ENCODE data around the gene KCNQ5.

KCNQ5 gene

GRCh38 chr6:73050706-73051105 is 428.8 kb downstream of the KCNQ5 start:
- DNase-seq (ENCODE audit: low read depth in 3 of 3): no peak

DNA sequence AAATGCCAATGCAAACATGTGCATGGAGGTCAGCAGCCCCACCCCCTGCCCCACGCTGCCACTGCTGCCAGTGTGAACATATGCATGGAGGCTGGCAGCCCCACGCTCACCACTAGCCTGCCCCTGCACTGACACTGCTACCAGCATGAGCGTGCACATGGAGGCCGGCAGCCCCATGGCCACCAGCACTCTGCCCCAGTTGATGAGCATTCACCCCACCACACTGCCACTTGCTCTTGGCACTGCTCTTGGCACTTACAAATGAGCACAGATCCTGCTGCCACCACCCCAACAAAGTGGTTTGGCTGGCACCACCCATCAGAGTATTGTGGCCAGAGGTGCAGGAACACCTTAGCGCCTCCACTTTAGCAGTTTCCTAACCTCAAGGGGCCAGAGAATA is 429.3 kb downstream of the KCNQ5 start:
- no peak for DNase-seq (ENCODE audit: low read depth in 3 of 3)

GRCh38 chr6:73054958-73055357 is 433.1 kb downstream of the KCNQ5 start:
- DNase-seq (ENCODE audit: low read depth in 3 of 3): no peak

GRCh38 chr6:73058736-73059135 is 436.9 kb downstream of the KCNQ5 start:
- no peak for DNase-seq (ENCODE audit: low read depth in 3 of 3)

DNA sequence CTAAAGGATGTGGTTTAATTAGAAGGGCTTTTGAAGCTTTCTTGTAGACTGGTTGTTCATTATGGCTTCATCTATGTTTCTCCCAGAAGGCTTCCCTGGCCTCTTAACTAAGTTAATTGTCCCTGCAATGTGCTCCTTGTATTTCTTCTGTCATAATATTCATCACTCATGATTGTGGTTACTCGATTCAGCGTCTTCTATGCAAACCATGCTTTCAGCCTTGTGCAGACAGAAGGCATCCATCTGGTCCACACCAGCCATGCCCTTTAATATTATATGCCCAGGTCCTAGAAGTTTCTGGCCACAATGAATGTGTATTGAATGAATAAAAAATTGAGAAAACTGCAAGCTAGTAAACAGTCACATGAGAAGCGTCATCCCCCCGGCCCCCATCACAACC is 440.3 kb downstream of the KCNQ5 start:
- DNase-seq (ENCODE audit: low read depth in 3 of 3): no peak

DNA sequence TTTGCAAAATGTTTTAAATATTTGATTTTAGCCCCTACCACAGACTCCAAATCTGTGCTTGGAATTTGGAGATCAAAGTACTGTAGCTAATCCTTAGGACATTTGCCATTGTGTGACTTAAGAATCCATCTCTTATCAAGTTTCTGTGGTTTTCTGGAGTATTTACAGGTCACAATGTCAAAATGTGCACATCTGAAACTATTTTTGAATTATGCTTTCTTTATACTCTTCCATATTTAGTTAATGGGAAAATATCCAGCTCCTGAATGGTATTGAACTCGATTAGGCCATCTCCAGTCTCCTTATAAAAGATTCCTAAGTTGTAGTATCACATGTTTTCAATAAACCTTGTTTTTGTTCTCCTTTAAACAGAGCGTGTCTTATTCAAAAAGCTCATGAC is 441.0 kb downstream of the KCNQ5 start:
- DNase-seq (ENCODE audit: low read depth in 3 of 3): no peak

DNA sequence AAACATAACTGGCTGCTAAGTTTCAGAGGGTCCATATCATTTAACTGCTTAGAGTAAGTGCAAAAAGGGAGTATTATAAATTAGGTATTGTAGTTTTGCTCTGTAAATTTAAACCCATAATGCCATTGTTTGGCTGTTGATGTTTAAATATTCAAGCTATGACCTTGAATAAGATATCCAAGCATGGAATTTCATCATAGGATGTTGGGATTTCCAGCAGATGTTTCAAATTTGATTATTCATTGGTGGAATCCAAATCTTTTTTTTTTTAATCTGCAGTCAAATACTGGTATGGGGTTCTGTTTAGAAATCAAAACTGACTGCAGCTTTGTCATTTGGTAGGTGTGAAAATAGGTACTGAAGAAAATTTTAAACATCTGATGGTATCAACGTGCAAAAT is 442.4 kb downstream of the KCNQ5 start:
- DNase-seq (ENCODE audit: low read depth in 3 of 3): no peak

DNA sequence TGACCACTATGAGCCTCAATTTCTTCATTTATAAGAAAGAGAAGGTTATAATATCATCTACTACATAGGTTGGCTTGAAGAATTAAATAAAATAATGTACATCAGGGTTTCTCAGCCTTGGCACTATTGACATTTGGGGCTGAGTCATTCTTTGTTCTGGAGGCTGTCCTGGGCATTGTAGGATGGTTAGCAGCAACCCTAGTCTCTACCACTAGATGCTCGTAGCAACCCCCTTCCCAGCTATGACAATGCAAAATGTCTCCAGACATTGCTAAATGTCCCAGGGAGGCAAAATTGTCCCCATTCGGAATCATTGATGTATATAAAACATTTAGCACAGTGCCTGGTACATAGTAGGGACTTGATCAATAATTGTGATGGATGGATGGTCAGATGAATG is 451.4 kb downstream of the KCNQ5 start:
- no peak for DNase-seq (ENCODE audit: low read depth in 3 of 3)

GRCh38 chr6:73074175-73074574 is 452.3 kb downstream of the KCNQ5 start:
- no peak for DNase-seq (ENCODE audit: low read depth in 3 of 3)

DNA sequence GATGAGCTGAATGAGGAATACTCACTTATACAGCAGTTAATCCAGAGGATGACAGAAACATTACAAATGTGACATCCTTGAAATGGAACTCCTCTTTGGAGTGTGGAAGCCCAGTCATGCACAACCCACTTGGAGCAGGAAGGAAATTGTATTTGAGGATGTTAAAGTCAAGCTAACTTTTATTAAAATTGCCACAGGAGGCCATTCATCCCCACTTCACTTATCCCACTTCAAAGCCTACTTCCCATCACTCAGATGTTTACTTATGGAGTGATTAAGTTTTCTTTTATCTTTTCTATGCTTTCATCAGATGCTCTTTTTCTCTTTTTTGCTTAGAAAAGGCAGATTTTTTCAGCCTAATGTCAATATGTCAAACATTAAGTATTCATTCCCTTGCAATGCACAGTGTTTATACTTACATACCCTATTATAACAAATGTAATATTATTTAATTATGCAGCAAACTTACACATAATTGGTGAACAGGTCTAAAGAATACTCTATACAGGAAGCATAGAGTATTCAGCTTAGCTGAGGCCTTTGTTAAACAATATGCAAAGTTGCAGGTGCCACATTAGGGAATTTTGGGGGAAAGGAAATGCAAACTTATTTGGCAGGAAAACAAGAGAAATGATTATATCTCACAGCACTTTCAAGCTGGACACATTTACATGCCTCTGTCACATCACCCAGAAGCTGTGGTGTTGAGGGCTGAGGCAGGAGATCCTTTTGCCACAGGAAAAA is 454.5 kb downstream of the KCNQ5 start:
- DNase-seq (ENCODE audit: low read depth in 3 of 3): no peak

DNA sequence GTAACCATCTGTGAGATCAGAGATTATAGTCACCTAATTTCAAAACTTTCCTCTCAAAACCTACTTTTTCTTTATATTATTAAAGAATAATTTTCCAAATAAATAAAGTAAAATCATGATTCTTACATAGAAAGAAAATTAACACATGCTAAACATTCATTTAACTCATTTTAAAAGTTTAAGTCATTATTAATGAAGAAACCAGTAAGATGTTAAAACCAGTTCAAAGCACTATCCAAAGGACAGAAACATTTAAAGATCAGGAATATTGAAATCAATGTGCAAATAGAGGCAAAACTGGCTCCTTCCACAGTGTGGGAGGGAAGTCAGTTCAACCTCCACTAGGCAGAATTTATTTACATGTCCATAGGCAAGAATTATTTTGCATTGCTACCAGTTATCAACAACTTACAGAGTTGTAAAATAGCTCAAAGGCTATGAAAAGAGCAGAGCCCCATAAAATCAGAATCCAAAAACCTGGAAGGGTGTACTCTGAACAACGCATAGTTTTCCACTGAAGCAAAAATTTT is 456.5 kb downstream of the KCNQ5 start:
- no peak for DNase-seq (ENCODE audit: low read depth in 3 of 3)

DNA sequence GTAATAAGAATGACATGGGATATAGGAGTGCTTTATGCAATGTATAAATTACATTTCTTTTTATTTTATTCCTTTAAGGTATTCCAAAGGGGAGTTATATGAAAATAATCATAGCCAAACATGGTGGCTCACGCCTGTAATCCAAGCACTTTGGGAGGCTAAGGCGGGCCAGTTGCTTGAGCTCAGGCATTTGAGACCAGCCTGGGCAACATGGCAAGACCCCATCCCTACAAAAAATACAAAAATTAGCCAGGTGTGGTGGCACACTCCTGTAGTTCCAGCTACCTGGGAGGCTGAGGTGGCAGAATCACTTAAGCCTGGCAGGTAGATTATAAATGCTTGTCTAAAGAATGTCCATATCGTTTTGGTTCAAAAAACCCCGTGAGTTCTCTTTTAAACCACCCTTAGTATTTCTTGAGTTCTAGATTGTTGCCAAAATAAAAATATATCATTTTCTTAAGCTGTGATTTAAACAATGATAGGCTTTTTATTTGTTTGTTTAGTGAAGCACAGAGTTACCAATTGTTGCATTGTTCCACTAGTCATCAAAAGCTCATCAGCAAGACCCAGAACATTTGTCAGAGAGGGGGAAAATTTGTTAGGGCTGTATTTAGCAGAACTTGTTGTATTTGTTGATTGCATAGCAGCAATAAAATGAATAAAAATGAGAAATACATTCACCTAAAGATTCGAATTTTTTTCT is 457.2 kb downstream of the KCNQ5 start:
- DNase-seq (ENCODE audit: low read depth in 3 of 3): no peak

GRCh38 chr6:73079611-73079955 is 457.7 kb downstream of the KCNQ5 start:
- no peak for DNase-seq (ENCODE audit: low read depth in 3 of 3)

- no peak for DNase-seq (ENCODE audit: low read depth in 3 of 3)
Measured at GRCh38 chr6:73079978-73080377, 458.1 kb downstream of the KCNQ5 start.

GRCh38 chr6:73081955-73082354 is 460.1 kb downstream of the KCNQ5 start:
- no peak for DNase-seq (ENCODE audit: low read depth in 3 of 3)

- no peak for DNase-seq (ENCODE audit: low read depth in 3 of 3)
Measured at GRCh38 chr6:73083886-73084285, 462.0 kb downstream of the KCNQ5 start.

- DNase-seq (ENCODE audit: low read depth in 3 of 3): no peak
Measured at GRCh38 chr6:73085443-73085871, 463.6 kb downstream of the KCNQ5 start.

- DNase-seq (ENCODE audit: low read depth in 3 of 3): no peak
Measured at GRCh38 chr6:73086726-73087125, 464.9 kb downstream of the KCNQ5 start.

- no peak for DNase-seq (ENCODE audit: low read depth in 3 of 3)
Measured at GRCh38 chr6:73088138-73088813, 466.4 kb downstream of the KCNQ5 start.

- no peak for DNase-seq (ENCODE audit: low read depth in 3 of 3)
Measured at GRCh38 chr6:73104921-73105320, 483.1 kb downstream of the KCNQ5 start.

- no peak for DNase-seq (ENCODE audit: low read depth in 3 of 3)
Measured at GRCh38 chr6:73107016-73107415, 485.2 kb downstream of the KCNQ5 start.

- no peak for DNase-seq (ENCODE audit: low read depth in 3 of 3)
Measured at GRCh38 chr6:73108949-73109348, 487.1 kb downstream of the KCNQ5 start.

- no peak for DNase-seq (ENCODE audit: low read depth in 3 of 3)
Measured at GRCh38 chr6:73109659-73110058, 487.8 kb downstream of the KCNQ5 start.
